HT1080 (cell line): ENCODE measurements around the gene PYDC2. TPM values are rescaled to one million over a fixed set of nuclear protein-coding genes. Genes with fewer than 3 reads are reported as not detected.
A peak's percentile ranks its signal among the peaks of the same experiment; 100 is the strongest.

ENCODE experiments used
- DNase-seq: peaks from one replicate; pipeline ENCODE4 v3.0.0-alpha.2; 2015; ENCODE audit warnings: low read depth
- polyA plus RNA-seq, 2 experiments: library from polyadenylated mRNA; depleted of rRNA; stranded (reverse); fragments of >200 nt; gene quantifications; 2 replicates each; pipeline ENCODE4 v1.2.3, GENCODE V29; 2015
- total RNA-seq: library from RNA; depleted of rRNA; stranded (reverse); fragments of >200 nt; shearing (Covaris generic); gene quantifications from 2 replicates; pipeline ENCODE4 v1.2.3, GENCODE V29; 2014; rRNA removed

The PYDC2 gene
- not detected in 2 replicates for total RNA-seq
- polyA plus RNA-seq (2015; cell fraction: cytosol; rRNA removed) = not detected in 2 replicates
- not detected in 2 replicates for polyA plus RNA-seq (2015; cell fraction: nucleus; rRNA removed)

DNA sequence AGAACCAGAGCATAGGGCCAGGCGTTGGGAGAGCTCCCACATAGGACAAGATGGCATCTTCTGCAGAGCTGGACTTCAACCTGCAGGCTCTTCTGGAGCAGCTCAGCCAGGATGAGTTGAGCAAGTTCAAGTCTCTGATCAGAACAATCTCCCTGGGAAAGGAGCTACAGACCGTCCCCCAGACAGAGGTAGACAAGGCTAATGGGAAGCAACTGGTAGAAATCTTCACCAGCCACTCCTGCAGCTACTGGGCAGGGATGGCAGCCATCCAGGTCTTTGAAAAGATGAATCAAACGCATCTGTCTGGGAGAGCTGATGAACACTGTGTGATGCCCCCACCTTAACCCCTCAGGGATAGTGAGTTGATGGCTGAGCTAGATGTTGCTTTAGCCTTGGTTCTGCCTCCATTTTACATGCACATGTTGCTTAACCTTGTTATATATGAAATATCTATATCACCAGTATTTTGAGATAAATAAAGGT lies at the start of gene PYDC2:
TSS of gene PYDC2 (plus strand) at position 51 of the 483 bp plus-strand sequence. CDS start at position 51, 0 bp downstream.
- DNase-seq = no peak

- DNase-seq = peak; percentile 95
Observed at GRCh38 chr3:191412759-191413158, 48.2 kb upstream of the PYDC2 start.

GRCh38 chr3:191414286-191414685 lies 46.7 kb upstream of the PYDC2 start:
- no peak for DNase-seq

DNA sequence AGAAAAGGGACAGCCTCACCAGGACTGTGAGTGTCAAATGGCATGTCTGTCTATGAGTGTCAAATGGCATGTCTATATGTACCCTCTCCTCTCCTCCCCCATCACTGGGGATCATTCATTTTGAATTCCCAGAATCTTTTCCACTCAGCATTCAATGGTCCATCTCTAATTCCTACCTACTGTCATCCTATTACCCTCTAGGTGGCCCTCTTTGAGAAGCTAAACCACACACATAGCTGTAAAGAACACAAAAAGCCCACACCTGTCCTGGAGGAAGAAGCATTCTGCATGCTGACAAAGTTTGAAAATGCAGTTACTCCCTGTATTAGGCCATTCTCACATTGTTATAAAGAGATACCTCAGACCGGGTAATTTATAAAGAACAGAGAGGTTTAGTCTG lies 46.2 kb upstream of the PYDC2 start:
- DNase-seq = no peak

DNA sequence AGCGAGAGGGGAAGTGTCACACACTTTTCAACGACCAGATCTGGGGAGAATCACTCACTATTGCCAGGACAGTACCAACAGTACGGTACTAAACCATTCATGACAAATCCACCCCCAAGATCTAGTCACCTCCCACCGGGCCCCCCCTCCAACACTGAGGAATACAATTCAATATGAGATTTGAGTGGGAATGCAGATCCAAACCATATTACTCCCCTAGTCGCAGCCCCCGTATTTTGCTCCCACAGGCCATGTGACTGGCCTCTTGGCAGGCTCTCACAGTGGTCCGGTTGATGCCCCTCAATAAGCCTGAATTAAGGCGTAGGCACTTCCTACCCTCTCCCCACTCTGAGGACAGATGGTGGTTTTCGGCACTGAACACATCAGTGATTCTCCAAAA lies 45.4 kb upstream of the PYDC2 start:
- DNase-seq = no peak

GRCh38 chr3:191417457-191417729 lies 43.6 kb upstream of the PYDC2 start:
- no peak for DNase-seq

GRCh38 chr3:191420771-191421170 lies 40.2 kb upstream of the PYDC2 start:
- no peak for DNase-seq

- DNase-seq = no peak
Observed at GRCh38 chr3:191424881-191425280, 36.1 kb upstream of the PYDC2 start.

DNA sequence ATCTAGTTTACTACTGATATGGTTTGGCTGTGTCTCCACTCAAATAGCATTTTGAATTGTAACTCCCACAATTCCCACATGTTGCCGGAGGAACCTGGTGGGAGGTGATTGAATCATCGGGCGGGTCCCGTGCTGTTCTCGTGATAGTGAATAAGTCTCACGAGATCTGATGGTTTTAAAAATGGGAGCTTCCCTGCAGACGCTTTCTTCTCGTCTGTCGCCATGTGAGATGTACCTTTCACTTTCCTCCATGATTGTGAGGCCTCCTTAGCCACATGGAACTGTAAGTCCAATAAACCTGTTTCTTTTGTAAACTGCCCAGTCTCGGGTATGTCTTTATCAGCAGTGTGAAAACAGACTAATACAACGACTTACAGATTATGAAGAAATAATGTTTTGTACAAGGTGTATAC lies 35.6 kb upstream of the PYDC2 start:
- DNase-seq = peak; percentile 26

DNA sequence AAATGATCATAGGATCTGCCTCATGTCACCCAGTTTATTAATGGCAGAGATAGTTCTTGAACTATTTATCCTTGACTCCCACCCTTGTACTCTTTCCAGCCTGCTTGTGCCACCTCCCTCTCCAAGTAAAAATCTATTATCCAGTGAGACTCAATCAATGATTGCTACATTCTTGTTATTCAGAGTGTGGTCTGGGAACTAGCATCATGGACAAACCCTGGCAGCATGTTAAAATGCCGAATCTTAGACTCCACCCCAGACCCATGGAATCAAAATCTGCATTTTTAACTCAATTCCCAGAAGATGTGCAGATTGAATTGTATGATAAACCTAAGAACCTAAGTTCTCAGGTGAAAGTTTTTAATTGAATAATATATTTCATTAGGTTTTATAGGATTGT lies 34.7 kb upstream of the PYDC2 start:
- no peak for DNase-seq

- no peak for DNase-seq
Observed at GRCh38 chr3:191428177-191428576, 32.8 kb upstream of the PYDC2 start.

GRCh38 chr3:191430103-191430502 lies 30.9 kb upstream of the PYDC2 start:
- DNase-seq = no peak

- DNase-seq = no peak
Observed at GRCh38 chr3:191431160-191431822, 29.7 kb upstream of the PYDC2 start.

DNA sequence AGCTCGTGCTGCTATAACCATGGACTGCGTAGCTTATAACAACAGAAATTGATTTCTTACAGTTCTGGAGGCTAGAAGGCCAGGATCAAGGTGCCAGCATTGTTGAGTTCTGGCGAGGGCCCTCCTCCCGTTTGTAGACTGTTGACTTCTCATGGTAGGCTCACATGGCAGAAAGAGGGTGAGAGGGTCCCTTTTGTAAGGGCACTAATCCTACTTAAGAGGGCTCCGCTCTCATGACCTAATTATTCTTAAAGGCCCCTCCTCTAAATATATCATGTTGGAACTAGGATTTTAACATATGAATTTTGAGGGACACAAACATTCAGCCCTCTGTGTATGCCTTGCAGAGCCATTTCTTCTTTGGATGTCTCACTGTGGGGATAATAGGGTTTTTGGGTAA lies 28.8 kb upstream of the PYDC2 start:
- DNase-seq = no peak

DNA sequence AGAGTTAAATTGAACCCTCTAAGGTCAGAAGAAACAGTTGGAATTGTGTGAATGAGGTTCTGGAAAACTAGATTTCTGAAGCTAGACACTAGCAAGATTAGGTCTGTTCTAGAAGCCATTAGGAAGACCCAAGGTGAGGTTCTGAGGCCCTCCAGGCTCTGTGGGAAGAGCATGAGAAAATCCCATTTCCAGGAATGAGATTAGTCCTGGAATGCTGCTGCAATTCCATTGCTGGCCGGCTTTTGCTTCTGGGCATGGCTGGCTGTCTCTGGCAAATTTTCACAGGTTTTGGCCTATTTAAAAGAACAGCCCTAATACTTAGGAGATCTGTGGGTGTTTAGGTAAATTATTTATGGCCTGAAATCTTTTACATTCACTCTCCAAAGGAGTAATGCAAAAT lies 26.9 kb upstream of the PYDC2 start:
- DNase-seq = no peak

DNA sequence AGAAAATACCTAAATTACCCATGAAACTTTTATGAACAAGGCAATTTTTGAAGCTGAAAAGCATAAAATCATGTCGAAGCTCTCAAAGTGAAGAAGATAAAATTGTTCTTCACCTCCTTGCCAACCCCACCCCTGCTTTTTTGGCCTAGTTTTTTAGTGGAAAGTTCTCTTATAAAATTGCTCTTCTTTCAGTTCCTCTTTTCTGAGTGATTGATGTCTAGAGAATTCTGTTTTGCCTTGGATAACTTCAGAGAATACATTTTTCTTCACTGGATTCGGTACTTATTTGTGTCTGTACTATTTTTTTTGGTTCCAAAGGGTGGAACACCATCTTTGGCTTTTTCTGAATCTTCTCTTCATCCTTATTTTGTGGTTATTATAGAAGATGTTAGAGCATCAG lies 25.0 kb upstream of the PYDC2 start:
- no peak for DNase-seq

GRCh38 chr3:191438150-191438814 lies 22.7 kb upstream of the PYDC2 start:
- no peak for DNase-seq

DNA sequence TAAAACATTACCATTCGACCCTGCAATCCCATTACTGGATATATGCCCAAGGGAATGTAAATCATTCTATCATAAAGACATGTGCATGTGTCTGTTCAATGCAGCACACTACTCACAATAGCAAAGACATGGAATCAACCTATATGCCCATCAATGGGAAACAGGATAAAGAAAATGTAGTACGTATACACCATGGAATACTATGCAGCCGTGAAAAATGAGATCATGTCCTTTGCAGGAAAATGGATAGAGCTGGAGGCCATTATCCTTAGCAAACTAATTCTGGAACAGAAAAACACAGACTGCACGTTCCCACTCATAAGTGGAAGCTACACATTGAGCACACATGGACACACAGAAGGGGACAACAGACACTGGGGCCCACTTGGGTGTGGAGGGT lies 20.4 kb upstream of the PYDC2 start:
- no peak for DNase-seq

- no peak for DNase-seq
Observed at GRCh38 chr3:191441687-191442086, 19.3 kb upstream of the PYDC2 start.

DNA sequence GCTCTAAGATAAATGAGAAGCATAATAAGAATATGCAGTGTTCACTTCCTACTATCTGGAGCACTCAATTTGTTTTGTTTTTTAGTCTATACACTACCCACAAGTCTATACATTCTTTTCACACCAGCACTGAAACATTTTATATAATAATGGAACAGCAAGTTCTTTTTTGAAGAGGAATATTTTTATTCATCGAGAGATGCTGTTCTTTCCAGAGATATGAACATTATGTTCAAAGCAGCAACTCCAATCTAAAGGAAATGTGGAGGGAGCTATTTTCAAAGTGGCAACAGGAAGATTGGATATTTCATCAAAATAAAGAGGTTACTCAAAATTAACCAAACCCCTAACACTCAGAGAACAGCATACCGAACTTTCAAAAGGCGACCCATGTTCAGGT lies 16.4 kb upstream of the PYDC2 start:
- no peak for DNase-seq

GRCh38 chr3:191449256-191449655 lies 11.7 kb upstream of the PYDC2 start:
- no peak for DNase-seq

DNA sequence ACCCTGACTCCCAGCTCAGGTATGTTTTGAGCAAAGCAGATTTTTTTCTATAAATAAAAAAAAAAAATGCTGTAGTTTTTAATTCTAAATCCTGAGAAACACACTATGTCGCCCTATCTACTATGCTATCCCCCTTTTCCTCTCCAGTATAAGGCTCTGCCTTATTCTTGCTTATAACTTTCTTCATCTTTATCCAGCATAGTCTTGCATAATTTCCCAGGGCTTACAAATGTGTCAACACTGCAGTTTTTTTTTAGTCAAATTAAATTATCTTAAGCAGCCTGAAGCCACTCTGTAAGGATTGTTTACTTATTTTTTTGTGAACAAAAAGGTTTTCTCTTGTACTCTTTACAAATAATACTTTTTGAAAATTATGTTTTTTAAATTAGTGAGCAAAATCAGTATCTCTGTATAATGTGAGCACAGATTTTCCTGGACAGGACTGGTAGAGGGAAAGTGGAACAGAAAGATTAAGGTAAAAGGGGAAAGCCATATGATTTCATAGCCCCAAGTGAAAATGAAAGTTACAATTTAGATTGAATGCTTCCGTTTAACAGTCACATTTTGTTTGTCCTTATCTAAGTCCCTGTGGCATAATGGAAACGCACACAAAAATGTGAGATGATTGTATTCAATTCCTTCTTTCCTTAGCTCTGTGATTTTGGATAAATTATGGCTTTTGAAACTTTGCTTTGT lies 5.6 kb upstream of the PYDC2 start:
- no peak for DNase-seq

DNA sequence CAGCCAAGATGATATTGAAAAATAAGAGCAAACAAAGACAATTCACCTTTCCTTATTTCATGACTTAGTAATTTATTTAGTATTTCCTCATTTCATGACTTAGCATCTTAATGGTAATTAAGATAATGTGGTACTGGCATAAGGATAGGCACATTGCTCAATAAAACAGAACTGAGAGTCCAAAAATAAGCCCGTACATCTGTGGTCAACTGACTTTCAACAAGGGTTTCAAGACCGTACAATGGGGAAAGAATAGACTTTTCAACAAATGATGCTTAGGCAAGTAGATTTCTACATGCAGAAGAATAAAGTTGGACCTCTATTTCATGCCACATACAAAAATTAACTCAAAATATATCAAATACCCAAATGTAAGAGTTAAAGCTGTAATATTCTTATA lies 603 bp upstream of the PYDC2 start:
- no peak for DNase-seq
